Neural cell (in vitro differentiated cells): Measurements from ENCODE around the gene CEP170B. TPM values are rescaled to one million over a fixed set of nuclear protein-coding genes. Genes with fewer than 3 reads are reported as not detected.
A peak's percentile ranks its signal among the peaks of the same experiment; 100 is the strongest.

ENCODE experiments used
- H2AFZ ChIP-seq: fragments of 200-600, 300-800 bp; sonication (generic), shearing (Covaris generic); 2 replicates; pipeline ENCODE4 v1.6.0; 2014; ENCODE audit warnings: low read depth, mild to moderate bottlenecking, antibody characterized with exemption, low read length, moderate library complexity
- H3F3A ChIP-seq: fragments of 200-600 bp; shearing (Covaris generic); 2 replicates; pipeline ENCODE4 v1.6.1; 2016; ENCODE audit warnings: mild to moderate bottlenecking, moderate library complexity, mixed read lengths, antibody characterized with exemption, low read length; ENCODE audit not compliant: insufficient read depth, poor library complexity, severe bottlenecking
- H3K27ac ChIP-seq: fragments of 200-600, 300-800 bp; sonication (generic), shearing (Covaris generic); 2 replicates; pipeline ENCODE4 v1.5.1; 2014; ENCODE audit warnings: mild to moderate bottlenecking, low read length, moderate library complexity
- H3K27me3 ChIP-seq: fragments of 300-800, 200-600 bp; sonication (generic), shearing (Covaris generic); 2 replicates; pipeline ENCODE4 v1.6.0; 2014; ENCODE audit warnings: mild to moderate bottlenecking, low read depth, low read length, moderate library complexity; ENCODE audit not compliant: insufficient read depth
- H3K36me3 ChIP-seq: fragments of 300-800, 200-600 bp; sonication (generic), shearing (Covaris generic); 2 replicates; pipeline ENCODE4 v1.5.1; 2014; ENCODE audit warnings: mild to moderate bottlenecking, antibody characterized with exemption, low read length, moderate library complexity; ENCODE audit not compliant: insufficient read depth
- H3K4me2 ChIP-seq: fragments of 300-800, 200-600 bp; sonication (generic), shearing (Covaris generic); 2 replicates; pipeline ENCODE4 v1.6.0; 2014; ENCODE audit warnings: mild to moderate bottlenecking, low read length
- H3K4me3 ChIP-seq: fragments of 300-800, 200-600 bp; sonication (generic), shearing (Covaris generic); 2 replicates; pipeline ENCODE4 v1.5.1; 2014; ENCODE audit warnings: mild to moderate bottlenecking, low read length, moderate library complexity
- H3K79me2 ChIP-seq: fragments of 200-600 bp; shearing (Covaris generic); replicated peaks from 2 replicates; pipeline ENCODE4 v1.6.0; 2014; ENCODE audit warnings: mild to moderate bottlenecking, low read length, moderate library complexity; ENCODE audit not compliant: insufficient read depth
- H3K9ac ChIP-seq: fragments of 300-800, 200-600 bp; sonication (generic), shearing (Covaris generic); 2 replicates; pipeline ENCODE4 v1.6.1; 2016; ENCODE audit warnings: mild to moderate bottlenecking, low read length, mixed read lengths
- H3K9me2 ChIP-seq: fragments of 200-600 bp; shearing (Covaris generic); 2 replicates; pipeline ENCODE4 v1.6.1; 2016; ENCODE audit warnings: mild to moderate bottlenecking, low read length, mixed read lengths; ENCODE audit not compliant: insufficient read depth
- H3K9me3 ChIP-seq: fragments of 200-600, 300-800 bp; sonication (generic), shearing (Covaris generic); 2 replicates; pipeline ENCODE4 v1.6.1; 2016; ENCODE audit warnings: mild to moderate bottlenecking, mixed run types, low read length, moderate library complexity, mixed read lengths
- H4K20me1 ChIP-seq: fragments of 200-600 bp; shearing (Covaris generic); 2 replicates; pipeline ENCODE4 v1.6.1; 2016; ENCODE audit warnings: mild to moderate bottlenecking, mixed run types; ENCODE audit not compliant: insufficient read depth
- CTCF ChIP-seq: fragments of 450-650 bp; IDR thresholded peaks from 2 replicates; pipeline ENCODE4 v1.5.1; 2014; ENCODE audit warnings: antibody characterized with exemption, mild to moderate bottlenecking, moderate library complexity; ENCODE audit not compliant: poor library complexity, severe bottlenecking
- EP300 ChIP-seq: fragments of 450-650 bp; conservative IDR thresholded peaks from 2 replicates; pipeline ENCODE4 v1.6.1; 2014; ENCODE audit warnings: antibody characterized with exemption, mild to moderate bottlenecking, moderate library complexity; ENCODE audit not compliant: poor library complexity, severe bottlenecking
- EZH2 ChIP-seq: fragments of 200-600, 300-800 bp; shearing (Covaris generic), sonication (generic); IDR thresholded peaks from 2 replicates; pipeline ENCODE4 v1.6.1; 2014; ENCODE audit warnings: antibody characterized with exemption, low read length, borderline replicate concordance, mild to moderate bottlenecking; ENCODE audit not compliant: insufficient read depth, poor library complexity, severe bottlenecking
- MXI1 ChIP-seq: fragments of 450-650 bp; conservative IDR thresholded peaks from 2 replicates; pipeline ENCODE4 v1.6.1; 2014; ENCODE audit warnings: antibody characterized with exemption, mild to moderate bottlenecking; ENCODE audit not compliant: poor library complexity, severe bottlenecking
- POLR2AphosphoS5 ChIP-seq: IDR thresholded peaks from 2 replicates; pipeline ENCODE4 v1.6.1; 2012
- RAD21 ChIP-seq: fragments of 450-650 bp; conservative IDR thresholded peaks from 2 replicates; pipeline ENCODE4 v1.6.1; 2014; ENCODE audit warnings: antibody characterized with exemption, mild to moderate bottlenecking, moderate library complexity
- REST ChIP-seq: IDR thresholded peaks from 2 replicates; pipeline ENCODE4 v1.6.1; 2012; ENCODE audit warnings: borderline replicate concordance
- SMC3 ChIP-seq: fragments of 450-650 bp; conservative IDR thresholded peaks from 2 replicates; pipeline ENCODE4 v1.6.1; 2014; ENCODE audit warnings: antibody characterized with exemption, mild to moderate bottlenecking, moderate library complexity; ENCODE audit not compliant: poor library complexity
- TAF1 ChIP-seq: IDR thresholded peaks from 2 replicates; pipeline ENCODE4 v1.6.1; 2012; ENCODE audit warnings: low read depth
- polyA plus RNA-seq: library from polyadenylated mRNA; depleted of rRNA; stranded (reverse); fragments of >200 nt; gene quantifications from 2 replicates; pipeline ENCODE4 v1.2.3, GENCODE V29; 2014

The CEP170B gene
- polyA plus RNA-seq, 1 donor from 2014 or later = 11.6 TPM

DNA sequence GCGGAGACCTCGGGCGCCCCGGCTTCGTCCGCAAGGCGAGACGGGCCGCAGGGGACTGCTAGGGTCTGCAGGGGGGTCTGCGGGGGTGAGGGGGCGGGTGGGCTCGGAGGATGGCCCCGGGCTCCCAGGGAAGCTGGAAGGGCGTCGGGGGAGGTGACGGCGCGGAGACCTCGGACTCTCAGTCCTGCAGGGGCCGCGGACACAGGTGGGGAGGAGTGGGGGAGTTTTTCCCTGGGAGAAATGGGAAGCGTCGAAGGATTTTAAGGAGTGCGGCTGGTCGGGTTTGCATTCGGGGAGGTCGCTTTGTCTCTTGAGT, 38.2 kb upstream of the CEP170B start:
- Histone ChIP-seq H3K9me2 (no peaks in the 10 kb centered on the region), H3K27me3 (peaks cover 23% of the 10 kb centered on the region), H3K9ac (no peak overlapping the region), H3K9me3 (no peaks in the 10 kb centered on the region), H3K27ac (no peak overlapping the region), H3F3A (no peaks in the 10 kb centered on the region), H3K36me3 (no peaks in the 10 kb centered on the region), H2AFZ (no peak overlapping the region), H3K79me2 (no peaks in the 10 kb centered on the region), H3K4me2 (no peak overlapping the region), H4K20me1 (no peaks in the 10 kb centered on the region), H3K4me3 (peak overlapping the region; percentile 51)
- TF ChIP-seq REST (no peak), EZH2 (no peak), SMC3 (no peak), EP300 (no peak), RAD21 (no peak), POLR2AphosphoS5 (no peak), TAF1 (no peak), MXI1 (no peak), CTCF (no peak)

- no peak for TF ChIP-seq EZH2
- peak; percentile 35 for TF ChIP-seq CTCF
- Histone ChIP-seq H3K79me2 (no peaks in the 10 kb centered on the region), H3K9me2 (no peaks in the 10 kb centered on the region), H3K36me3 (no peaks in the 10 kb centered on the region), H4K20me1 (no peaks in the 10 kb centered on the region), H2AFZ (no peak overlapping the region), H3F3A (no peaks in the 10 kb centered on the region), H3K27ac (no peak overlapping the region), H3K9me3 (no peaks in the 10 kb centered on the region), H3K27me3 (peaks cover 23% of the 10 kb centered on the region), H3K4me2 (no peak overlapping the region), H3K9ac (no peak overlapping the region), H3K4me3 (peak overlapping the region; percentile 51)
Observed at GRCh38 chr14:104827177-104828055, 37.7 kb upstream of the CEP170B start.
